NCI-H2171 treated with DMSO at 0.1 percent for 48 hours (cell line): ENCODE measurements around the gene NFIC.
A peak's percentile ranks its signal among the peaks of the same experiment; 100 is the strongest.
"Not testable (repeated sequence)": the region's sequence is repeated elsewhere in the genome, so short reads cannot be mapped to it uniquely, and the experiment has no call there.

Source experiments
- DNase-seq: peaks from one replicate; lab custom pipeline; 2025; lab: John Stamatoyannopoulos, UW

The NFIC gene

DNA sequence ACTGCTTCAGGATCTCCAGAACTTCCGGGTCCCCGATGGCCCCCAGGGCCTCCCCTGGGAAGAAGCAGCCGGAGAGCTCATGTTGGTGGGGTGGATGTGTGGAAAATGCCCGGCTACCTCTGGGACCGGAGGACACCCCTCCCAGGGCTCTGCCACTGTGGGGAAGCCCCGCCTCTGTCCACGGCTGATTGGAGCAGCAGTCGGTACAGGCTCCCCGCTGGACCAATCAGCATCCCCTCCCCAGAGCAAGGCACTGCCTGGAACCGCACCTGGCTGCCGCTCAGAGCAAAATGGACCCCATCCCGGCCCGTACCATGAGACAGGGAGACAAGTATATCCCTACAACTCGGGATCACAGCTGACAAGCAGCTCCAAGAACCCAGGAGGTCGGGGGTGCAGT lies 127.7 kb downstream of the NFIC start:
- DNase-seq: no peak

DNA sequence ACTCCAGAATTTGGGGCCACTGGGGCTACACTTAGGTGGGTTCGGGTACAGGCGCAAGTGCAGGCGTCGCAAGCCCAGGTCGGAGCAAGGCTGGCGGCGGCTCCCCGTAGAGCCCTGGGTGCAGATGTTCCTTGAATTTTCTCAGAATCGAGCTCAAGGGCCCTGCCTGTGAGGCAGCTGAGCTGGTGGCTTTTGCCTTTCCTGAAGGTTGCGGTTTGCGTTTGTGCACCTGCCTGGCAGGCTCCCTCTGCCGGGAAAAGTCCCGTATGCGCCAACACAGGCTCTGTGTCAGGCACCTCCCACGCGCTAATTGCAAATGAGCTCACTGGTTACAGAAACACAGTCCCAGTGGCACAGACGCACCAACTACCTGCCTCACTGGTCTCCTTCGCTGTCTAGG lies 128.2 kb downstream of the NFIC start:
- no peak for DNase-seq

DNA sequence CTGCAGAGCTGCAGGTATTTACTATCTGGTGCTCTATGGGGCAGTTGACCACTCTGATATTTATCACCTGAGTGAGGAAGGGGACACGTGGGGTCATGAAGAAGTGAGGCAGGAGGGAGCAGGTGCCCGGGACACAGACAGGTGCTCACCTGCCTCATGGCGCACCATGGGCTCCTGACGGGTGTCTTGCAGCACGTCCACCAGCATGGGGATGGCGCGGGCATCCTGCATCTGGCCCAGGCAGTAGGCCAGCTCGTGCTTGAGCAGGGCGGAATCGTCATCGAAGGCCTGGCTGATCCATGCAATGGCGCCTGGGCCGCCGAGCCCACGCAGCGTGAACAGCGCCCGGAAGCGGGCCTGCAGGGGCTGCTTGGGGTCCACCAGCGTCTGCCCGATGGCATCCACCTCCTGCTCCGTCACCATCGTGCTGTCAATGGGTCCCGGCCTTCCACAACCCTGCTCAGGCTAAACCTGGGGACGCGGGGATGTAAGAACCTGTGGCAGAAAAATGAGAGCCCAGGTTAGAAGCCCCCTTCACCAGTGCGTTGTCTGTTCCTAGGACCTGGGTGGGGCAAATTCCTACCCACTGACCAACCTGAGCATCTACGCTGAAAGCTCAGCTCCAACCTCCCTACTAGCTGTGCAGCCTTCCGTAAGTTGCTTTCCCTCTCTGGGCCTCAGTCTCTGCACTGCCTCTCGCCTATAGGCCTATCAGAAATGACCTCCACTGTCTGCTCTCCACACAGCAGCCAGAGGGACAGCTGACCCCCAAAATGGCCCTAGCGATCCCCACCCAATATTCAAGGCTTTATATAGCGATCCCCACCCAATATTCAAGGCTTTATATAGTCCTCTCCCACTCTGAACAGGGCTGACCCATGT lies 130.2 kb downstream of the NFIC start:
- DNase-seq: no peak

DNA sequence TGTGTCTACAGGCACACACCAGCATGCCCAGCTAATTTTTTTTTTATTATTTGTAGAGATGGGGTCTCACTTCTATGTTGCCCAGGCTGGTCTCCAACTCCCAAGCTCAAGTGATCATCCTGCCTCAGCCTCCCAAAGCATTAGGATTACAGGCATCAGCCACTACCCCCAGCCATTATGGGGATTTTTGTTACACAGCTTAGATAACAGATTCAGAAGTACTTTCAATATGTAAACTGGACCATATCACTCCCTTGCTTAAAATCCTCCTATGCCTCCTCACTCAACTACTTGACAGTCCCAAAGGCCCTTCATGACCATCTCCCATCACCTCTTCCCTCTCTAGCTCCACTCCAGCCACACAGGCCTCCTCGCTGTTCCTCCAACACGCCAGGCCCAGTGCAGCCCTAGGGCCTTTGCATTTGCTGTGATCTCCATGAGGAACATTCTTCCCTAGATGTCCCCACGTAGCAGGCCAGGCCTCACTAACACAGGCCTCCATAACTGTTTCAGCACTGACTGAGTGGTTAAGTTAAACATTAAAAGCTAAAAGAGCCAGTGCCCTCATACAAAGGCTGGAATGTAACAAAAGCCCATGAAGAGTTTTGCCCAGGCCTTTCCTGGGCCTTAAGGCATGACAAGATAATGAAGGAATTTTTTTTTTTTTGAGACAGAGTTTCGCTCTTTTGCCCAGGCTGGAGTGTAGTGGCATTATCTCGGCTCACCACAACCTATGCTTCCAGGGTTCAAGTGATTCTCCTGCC lies 131.6 kb downstream of the NFIC start:
- DNase-seq: no peak

DNA sequence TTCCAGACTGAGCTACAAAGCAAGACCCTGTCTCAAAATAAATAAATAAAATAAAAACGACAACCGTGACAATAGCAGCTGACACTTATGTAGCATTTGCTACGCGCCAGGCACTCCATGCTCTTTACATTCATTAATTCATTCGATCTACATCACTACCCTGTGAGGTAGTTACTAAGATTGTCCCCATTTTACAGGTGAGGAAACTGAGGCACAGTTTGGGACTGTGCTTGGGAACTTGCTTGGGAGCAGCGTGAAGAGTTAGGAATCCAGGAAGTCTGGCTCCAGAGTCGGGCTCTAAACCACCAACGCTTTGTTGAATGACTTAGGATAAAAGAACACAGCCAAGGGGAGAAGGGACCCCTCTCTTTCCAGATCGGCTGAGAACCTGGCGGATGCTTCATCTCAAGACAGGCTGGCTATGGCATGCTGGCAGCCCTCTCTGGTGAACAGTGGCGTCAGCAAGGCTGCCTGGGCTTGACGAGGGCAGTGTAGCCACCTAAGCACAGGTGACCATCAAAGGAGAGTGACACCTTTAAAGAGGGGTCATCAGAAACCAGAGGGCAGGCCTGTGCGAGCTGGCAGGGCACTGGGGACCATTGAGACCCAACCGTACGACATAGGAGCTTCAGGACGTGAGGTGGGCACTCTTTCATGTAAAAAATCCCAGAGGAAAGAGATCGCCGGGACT lies 133.5 kb downstream of the NFIC start:
- no peak for DNase-seq

DNA sequence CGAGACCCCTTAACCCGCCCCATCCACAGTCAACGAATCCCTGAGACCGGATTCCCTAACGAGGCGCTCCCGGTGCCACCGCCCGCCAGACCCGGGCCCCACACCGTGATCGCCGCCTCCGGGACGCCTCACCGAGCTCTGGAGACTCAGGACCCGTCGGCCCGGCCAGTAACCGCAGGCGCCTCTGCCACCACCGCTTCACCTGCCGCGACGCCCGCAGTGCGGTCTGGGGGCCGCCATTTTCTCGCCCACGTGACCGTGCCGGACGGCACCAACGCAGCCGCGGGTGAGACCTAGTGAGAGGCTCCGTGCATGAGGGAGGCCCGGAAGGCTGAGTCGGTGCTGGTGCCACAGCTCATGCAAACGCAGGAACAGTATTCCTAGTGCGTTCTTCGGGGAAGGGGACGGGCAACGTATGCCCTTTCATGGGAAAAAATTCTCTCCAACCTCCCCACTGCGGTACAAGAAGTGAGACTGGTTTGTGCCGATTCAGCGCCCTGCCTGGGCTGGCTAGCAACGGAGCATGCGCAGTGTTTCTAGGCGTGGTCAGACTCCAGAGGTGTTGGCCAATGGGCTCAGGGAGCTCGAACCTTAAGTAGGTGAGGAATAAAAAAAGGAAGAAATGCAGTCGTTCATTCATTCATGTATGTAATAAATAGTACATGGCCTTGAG lies 134.2 kb downstream of the NFIC start, which contains the start of gene DOHH:
Gene DOHH, minus strand, starts transcription at position 246 of the 673 bp plus-strand sequence. CDS start 3,860 bp downstream, outside the sequence.
- DNase-seq: peak; percentile 98

DNA sequence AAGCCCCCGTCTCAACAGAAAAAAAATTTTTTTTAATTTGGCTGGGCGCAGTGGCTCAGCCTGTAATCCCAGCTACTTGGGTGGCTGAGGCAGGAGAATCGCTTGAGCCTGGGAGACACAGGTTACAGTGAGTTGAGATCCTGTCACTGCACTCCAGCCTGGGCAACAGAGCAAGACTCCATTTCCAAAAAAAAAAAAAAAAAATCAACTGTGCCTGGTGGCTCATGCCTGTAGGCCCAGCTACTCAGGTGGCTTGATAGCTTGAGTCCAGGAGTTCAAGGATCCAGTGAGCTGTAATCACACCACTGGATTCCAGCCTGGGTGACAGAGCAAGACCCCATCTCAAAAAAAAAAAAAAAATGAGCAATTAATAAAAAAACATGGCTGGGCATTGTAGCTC lies 135.4 kb downstream of the NFIC start:
- DNase-seq: no peak

DNA sequence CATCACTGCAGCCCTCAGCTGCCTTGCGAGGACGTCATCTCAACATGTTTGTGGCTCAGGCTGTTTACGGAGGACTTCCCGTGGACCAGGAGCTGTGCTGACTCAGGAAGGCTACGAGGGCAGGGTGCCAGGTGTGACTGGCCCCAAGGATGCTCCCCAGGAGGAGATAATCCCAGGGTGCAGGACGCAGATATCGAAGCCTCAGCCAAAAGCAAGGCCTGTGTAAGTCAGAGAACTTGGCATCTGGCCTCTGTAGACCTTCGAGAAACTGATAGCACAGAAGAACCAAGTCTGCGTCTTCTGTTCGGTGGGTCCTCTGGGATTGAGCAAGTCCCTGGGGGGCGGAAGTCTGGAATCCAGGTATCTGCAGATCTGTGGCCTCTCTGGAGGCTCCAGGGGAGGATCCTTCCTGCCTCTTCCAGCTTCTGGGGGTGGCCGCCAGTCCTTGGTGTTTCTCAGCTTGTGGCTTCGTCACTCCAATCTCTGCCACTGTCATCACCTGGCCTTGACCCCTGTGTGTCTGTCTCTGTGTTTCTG lies 136.7 kb downstream of the NFIC start:
- DNase-seq: no peak

DNA sequence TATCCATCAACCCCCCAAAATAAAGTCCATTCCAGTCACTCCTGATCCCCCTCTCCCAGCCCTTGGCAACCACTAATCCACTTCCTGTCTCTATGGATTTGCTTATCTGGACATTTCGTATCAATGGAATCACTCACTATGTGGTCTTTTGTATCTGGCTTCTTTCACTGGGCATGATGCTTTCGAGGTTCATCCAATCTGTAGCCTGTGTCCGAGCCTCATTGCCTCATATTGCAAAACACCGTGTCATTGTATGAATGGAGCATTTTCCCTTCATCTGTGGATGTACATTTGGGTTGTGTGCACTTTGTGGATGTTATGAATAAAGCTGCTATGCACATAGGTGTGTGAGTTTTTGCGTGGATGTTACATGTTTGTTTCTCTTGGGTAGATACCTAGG lies 138.4 kb downstream of the NFIC start:
- DNase-seq: no peak

DNA sequence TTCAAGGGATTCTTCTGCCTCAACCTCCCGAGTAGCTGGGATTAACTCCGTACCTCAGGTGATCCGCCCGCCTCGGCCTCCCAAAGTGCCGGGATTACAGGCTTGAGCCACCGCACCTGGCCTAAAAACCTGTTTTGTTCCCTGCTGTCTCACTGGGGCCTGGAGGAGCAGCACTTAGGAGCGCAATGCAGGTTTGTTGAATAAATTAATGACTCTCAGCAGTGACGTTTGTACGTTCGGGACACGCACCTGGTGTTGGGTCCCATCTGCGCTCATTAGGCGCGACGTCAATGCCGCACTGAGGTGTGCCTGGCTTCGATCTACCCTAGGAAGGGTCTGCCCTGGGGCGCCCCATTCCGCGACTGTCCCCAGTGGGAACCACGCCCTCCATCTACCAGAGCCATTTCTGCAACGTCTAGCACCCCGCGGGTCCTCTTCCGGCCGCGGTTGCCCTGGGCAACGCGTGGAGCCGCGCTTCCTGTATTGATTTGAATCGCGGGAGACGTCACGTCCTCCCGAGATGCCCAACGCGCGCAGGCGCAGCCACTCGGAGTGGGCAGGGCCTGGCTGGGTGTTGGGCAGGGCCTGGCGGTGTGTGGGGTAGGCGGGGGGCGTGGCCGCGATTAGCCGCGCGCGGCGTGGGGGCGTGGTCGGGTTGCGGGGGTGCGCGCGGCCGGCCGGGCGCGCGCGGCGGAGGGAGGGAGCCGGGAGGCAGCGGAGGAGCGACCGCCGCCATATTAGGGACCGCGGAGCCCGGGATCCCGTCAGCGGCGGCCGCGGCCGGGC lies 139.4 kb downstream of the NFIC start, which contains the start of gene FZR1:
Gene FZR1, plus strand, starts transcription at position 714 of the 786 bp plus-strand sequence. CDS start 16,679 bp downstream, outside the sequence.
- DNase-seq: peak; percentile 98

DNA sequence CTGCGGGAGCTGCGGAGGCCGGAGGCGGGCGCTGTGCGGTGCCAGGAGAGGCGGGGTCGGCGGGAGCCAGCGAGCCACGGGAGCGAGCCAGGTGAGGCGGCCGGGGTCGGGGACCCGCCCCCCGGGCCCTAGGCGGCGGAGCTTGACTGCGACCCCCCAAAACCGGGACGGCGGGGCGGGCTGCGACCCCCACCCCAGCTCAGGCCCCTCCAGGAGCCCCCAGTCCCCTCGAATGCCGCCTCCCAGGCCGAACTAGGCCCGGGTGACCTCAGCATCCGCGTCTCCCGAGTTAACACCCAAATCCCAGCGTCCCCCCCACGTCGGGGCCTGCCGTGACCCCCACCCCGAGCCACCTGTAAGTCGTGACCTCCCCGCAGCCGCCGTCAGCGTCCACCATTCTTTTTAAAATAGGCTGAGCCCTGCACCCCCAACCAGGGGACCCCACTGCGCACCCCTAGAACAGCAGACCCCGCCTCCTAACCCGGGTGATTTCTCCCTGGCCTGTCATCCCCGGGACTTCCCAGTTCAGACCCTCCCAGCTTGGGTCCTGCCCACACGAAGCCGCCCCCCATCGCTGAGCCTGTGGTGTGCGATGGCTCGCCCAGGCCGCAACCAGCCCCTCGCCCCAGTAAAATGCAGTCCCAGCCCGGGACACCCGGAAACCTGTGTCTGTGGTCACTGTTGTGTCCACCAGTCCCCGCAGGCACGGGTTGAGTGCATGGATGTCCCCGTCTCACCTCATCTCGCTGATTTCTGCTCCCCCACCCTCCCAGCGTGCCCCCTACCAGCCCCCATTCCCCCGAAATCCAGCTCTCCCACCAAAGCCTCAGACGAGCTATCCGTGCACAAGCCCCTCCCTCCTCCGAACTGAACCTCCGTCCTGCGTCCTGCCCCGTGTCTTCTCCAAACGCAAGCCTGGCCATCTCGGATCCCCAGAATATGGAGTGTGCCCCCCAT lies 140.3 kb downstream of the NFIC start:
- no peak for DNase-seq

DNA sequence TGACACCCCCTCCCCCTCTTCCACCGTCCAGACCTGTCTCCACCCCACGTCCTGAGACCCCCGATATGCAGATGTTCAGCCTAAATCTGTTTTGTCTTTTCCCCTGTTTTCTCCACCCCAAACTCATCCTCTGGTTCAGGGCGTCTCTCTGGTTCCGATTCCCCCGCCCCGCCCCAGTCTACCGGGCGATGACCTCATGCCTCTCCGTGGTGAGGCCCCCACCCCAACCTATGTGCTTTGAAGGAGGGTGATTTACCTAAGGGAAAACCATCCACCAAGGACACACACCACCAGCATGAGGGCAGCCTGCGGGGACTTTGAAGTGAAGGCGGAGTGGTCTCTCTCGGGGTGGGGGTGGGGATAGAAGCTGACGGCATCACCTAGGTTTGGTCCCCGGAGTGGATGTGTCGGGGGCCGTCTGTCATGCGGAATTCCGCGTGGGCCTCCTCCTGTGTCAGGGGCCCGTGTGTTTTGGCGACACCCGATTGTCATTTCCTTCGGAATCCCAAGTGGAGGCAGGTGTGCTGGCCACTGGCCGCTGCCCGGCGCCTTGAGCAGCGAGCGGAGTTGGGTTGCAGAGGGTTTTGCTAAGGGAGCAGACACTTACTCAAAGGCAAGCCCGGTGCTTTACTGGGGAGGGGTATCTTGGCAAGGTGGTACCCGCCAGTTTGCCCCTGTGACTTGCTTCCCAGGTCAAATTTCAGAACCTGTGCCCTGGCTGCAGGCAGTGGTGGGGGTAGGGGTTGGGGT lies 141.2 kb downstream of the NFIC start:
- DNase-seq: no peak

DNA sequence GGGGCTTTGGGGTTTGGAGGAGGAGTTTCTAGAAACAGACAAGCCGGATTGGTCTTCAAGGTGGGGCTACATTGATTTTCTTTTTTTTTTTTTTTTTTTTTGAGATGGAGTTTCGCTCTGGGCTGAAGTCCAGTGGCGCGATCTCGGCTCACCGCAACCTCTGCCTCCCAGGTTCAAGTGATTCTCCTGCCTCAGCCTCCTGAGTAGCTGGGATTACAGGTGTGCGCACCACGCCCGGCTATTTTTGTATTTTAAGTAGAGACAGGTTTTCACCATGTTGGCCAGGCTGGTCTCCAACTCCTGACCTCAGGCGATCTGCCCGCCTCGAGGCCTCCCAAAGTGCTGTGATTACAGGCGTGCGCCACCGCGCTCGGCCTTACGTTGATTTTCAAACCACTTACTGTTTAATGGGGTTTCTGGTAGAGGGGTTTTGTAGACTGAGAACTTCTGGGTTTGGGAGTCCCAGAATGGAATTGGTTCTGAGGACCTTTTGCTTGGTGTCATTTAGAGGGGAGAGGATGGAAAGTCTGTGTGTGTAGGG lies 141.8 kb downstream of the NFIC start:
- not testable (repeated sequence) for DNase-seq

DNA sequence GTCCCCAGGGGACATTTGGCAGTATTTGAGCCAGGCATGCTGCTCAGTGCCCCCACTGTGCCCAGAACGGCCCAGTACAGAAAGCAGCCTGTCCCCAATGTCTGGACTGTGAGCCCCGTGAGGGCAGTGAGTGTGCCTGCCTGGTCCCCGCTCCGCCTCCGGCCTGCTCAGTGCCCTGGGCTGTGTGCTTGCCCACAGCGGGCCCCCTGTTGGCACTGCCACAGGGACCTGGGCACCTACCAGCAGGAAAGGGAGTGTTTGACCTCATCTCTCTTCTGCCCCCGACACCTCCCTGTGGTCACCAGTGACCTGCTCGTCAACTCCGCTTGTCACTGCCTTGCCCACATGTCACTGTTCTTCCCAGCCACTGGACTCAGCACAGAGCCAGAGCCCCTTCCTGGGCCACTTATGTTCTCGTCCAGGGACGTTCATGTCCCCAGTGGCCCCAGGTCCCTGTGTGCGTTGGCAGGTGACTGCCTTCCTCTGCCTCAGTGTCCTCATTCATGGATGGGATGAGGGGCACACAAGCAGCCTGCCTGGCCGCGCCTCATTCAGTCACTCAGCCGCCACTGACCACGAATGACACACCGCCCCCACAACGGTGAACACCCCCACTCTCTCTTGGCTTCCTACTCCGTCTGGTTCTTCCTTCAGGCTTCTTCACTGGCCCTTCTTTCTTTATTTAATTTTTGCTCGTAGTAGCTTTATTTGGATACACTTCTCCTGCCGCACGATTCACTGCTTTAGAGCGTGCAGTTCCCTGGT lies 142.6 kb downstream of the NFIC start:
- DNase-seq: no peak

DNA sequence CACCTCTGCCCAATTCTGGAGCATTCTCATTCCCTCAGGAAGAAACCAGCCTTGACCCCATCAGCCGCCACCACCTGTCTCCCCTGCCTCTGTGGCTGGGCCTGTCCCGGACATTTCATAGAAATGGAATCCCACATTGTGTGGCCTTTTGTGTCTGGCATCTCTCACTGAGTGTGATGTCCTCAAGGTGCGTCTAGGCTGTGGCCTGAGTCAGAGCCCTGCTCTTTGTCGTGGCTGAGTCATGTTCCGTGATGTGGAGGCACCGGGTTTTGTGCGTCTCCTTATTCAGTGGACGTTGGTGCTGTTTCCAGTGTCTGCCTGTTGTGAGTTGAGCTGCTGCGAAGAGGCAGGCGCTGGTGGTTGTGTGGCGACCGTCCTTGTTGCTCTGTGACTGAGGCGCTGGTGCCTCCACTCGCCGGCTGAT lies 143.2 kb downstream of the NFIC start:
- no peak for DNase-seq

DNA sequence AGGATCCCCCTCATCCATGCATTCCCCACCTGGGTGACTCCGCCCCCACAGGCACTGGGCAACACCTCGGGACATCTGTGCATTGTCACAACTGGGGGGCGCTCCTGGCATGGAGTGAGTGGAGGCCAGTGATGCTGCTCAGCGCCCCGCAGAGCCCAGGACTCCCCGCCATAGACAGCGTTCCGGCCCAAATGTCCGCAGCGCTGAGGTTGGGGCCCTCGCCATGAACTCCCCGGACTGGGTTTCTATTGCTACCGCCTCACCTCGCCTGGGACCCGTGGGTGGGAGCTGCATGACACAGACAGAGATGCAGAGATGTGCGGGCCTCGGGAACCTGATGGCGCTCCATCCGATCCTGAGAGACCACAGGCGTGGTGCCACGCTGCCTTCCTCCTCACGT lies 144.3 kb downstream of the NFIC start:
- no peak for DNase-seq

DNA sequence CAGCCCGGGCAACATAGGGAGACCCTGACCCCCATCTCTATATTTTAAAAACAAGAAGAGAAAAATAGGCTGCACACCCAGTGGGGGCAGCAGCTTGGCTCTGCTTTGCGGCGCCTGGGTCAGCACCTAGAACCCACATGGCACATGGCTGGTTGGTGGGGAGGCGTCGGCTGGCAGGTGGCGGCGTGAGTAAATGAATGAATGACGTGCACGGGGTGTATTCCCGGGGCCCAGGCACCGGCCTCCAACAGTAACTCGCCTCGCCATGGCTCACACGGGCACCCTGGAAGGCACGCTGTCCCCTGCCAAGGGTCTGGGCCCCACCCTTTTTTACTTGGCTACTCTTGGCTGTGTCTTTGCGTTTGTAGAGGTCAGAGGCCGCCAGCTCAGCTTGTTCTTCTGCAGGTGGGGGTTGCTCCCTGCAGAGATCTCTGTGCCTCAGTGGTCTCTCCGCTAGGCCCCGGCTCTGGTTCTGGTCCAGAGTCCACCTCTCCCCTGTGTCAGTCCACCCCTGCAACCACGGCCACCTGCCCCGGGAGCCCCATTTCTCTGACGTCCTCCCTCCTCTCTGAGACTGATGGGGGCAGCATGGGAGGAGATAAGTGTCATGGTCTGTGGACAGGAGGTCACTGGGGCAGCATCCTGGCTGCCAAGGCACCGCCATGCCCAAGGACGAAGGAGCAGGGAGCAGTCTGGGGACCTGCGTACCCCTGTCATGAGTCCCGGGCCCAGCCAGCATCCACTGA lies 145.3 kb downstream of the NFIC start:
- DNase-seq: no peak
